DOHH2 (cell line): Measurements from ENCODE around the gene ANKRD49.
"Not testable (repeated sequence)": the region's sequence is repeated elsewhere in the genome, so short reads cannot be mapped to it uniquely, and the experiment has no call there.

Experiments
- H3F3A ChIP-seq: fragments of 200-600 bp; sonication (generic), shearing (Covaris generic); 2 replicates; pipeline ENCODE4 v1.6.0; 2016; ENCODE audit warnings: antibody characterized with exemption, mild to moderate bottlenecking; ENCODE audit not compliant: control insufficient read depth, insufficient read depth
- H3K27ac ChIP-seq: fragments of 200-600 bp; sonication (generic); 2 replicates; pipeline ENCODE4 v1.5.1; 2014; ENCODE audit warnings: low read depth, mild to moderate bottlenecking, low read length, moderate library complexity
- H3K27me3 ChIP-seq: fragments of 200-600 bp; sonication (generic); 2 replicates; pipeline ENCODE4 v1.6.1; 2014; ENCODE audit warnings: mild to moderate bottlenecking, low read length, mixed read lengths; ENCODE audit not compliant: control insufficient read depth
- H3K36me3 ChIP-seq: fragments of 200-600 bp; sonication (generic); 2 replicates; pipeline ENCODE4 v1.6.1; 2014; ENCODE audit warnings: mild to moderate bottlenecking, low read length, moderate library complexity, mixed read lengths; ENCODE audit not compliant: control insufficient read depth
- H3K4me1 ChIP-seq: fragments of 200-600 bp; sonication (generic); 2 replicates; pipeline ENCODE4 v1.6.1; 2014; ENCODE audit warnings: mild to moderate bottlenecking, low read length, mixed read lengths; ENCODE audit not compliant: control insufficient read depth
- H3K4me2 ChIP-seq: fragments of 200-600 bp; sonication (generic); 2 replicates; pipeline ENCODE4 v1.6.0; 2014; ENCODE audit warnings: mild to moderate bottlenecking, low read length, moderate library complexity
- H3K4me3 ChIP-seq: fragments of 200-600 bp; sonication (generic); 2 replicates; pipeline ENCODE4 v1.5.1; 2014; ENCODE audit warnings: mild to moderate bottlenecking, low read length, mixed read lengths
- H3K79me2 ChIP-seq: fragments of 200-600 bp; sonication (generic); 2 replicates; pipeline ENCODE4 v1.6.1; 2014; ENCODE audit warnings: mild to moderate bottlenecking, low read length, mixed read lengths; ENCODE audit not compliant: control insufficient read depth
- H3K9me2 ChIP-seq: fragments of 200-600 bp; sonication (generic); replicated peaks from 2 replicates; pipeline ENCODE4 v1.6.1; 2014; ENCODE audit warnings: mild to moderate bottlenecking, low read length, mixed read lengths; ENCODE audit not compliant: control insufficient read depth
- H3K9me3 ChIP-seq: fragments of 200-600 bp; sonication (generic); 2 replicates; pipeline ENCODE4 v1.6.1; 2014; ENCODE audit warnings: antibody characterized with exemption, low read length, mixed read lengths; ENCODE audit not compliant: control insufficient read depth, insufficient read depth
- H4K20me1 ChIP-seq: fragments of 200-600 bp; sonication (generic); 2 replicates; pipeline ENCODE4 v1.6.0; 2014; ENCODE audit warnings: low read depth, mild to moderate bottlenecking, antibody characterized with exemption, low read length, moderate library complexity; ENCODE audit not compliant: control insufficient read depth, insufficient read depth
- CTCF ChIP-seq: fragments of 200-600 bp; sonication (generic); IDR thresholded peaks from one replicate; pipeline ENCODE4 v1.5.1; 2014; ENCODE audit warnings: antibody characterized with exemption, mild to moderate bottlenecking, low read depth, low read length; ENCODE audit not compliant: poor library complexity, severe bottlenecking
- EZH2phosphoT487 ChIP-seq: fragments of 200-600 bp; sonication (generic); IDR thresholded peaks from 2 replicates; pipeline ENCODE4 v1.6.1; 2017; ENCODE audit warnings: borderline replicate concordance, mild to moderate bottlenecking, antibody characterized with exemption, low read length, moderate library complexity, mixed read lengths

Gene ANKRD49

GRCh38 chr11:94504689-94505293 is 11.0 kb downstream of the ANKRD49 start:
- H3F3A ChIP-seq = no peaks in the 10 kb centered on the region
- no peak overlapping the region for H3K4me2 ChIP-seq
- no peaks in the 10 kb centered on the region for H3K9me3 ChIP-seq
- TF ChIP-seq CTCF = peak; percentile 65
- TF ChIP-seq EZH2phosphoT487 = no peak
- no peak overlapping the region for H3K4me3 ChIP-seq
- no peaks in the 10 kb centered on the region for H3K9me2 ChIP-seq
- H3K79me2 ChIP-seq = no peaks in the 10 kb centered on the region
- H3K36me3 ChIP-seq = peaks cover 5% of the 10 kb centered on the region
- H3K4me1 ChIP-seq = no peaks in the 10 kb centered on the region
- H3K27me3 ChIP-seq = no peaks in the 10 kb centered on the region
- no peak overlapping the region for H3K27ac ChIP-seq
- H4K20me1 ChIP-seq = no peaks in the 10 kb centered on the region

DNA sequence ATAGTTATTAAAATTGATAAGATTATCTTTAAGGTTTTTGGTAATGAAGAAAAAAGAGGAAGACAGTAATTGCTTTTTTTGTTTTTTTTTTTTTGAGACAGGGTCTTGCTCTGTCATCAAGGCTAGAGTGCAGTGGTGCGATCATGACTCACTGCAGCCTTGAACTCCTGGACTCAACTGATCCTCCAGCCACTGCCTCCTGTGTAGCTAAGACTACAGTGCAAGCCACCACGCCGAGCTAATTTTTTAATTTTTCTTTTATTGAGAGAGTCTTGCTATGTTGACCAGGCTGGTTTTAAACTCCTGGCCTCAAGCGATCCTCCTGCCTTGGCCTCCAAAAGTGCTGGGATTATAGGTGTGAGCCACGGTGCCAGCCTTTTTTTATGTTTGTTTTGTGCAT is 12.7 kb downstream of the ANKRD49 start:
- H3K4me3 ChIP-seq, H3K36me3 ChIP-seq, H3K4me2 ChIP-seq, H3K27me3 ChIP-seq, H3K79me2 ChIP-seq, H3K9me3 ChIP-seq, H3F3A ChIP-seq, H3K27ac ChIP-seq, H3K9me2 ChIP-seq, H4K20me1 ChIP-seq, H3K4me1 ChIP-seq: not testable (repeated sequence)

DNA sequence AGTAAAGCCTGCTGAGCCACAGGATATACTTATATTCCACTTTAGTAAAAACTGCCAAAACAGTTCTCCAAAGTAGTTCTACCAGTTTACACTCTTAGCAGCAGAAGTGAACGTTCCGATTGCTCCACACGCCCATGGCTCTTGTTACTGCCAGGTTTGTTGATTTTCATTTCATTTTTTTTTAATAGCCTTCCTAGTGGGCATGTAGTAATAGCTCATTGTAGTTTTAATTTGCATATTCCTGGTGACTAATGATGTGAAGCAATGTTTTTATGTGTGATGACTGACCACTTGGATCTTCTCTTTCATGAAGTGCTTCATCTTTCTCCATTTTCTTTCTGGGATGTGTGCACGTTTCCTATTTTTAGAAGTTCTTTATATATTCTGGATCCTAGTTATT is 13.7 kb downstream of the ANKRD49 start:
- no peaks in the 10 kb centered on the region for H4K20me1 ChIP-seq
- H3K79me2 ChIP-seq = no peaks in the 10 kb centered on the region
- H3K27me3 ChIP-seq = peaks cover 11% of the 10 kb centered on the region
- H3K9me3 ChIP-seq = no peaks in the 10 kb centered on the region
- H3K4me2 ChIP-seq = no peak overlapping the region
- TF ChIP-seq CTCF (no peak), EZH2phosphoT487 (no peak)
- H3F3A ChIP-seq = no peaks in the 10 kb centered on the region
- peaks cover 3% of the 10 kb centered on the region; the same call in 1 of the 2 replicates for H3K4me1 ChIP-seq
- no peak overlapping the region for H3K4me3 ChIP-seq
- H3K36me3 ChIP-seq = no peaks in the 10 kb centered on the region
- H3K27ac ChIP-seq = no peak overlapping the region
- no peaks in the 10 kb centered on the region for H3K9me2 ChIP-seq

GRCh38 chr11:94511932-94512781 is 18.4 kb downstream of the ANKRD49 start, which contains the start of gene C11orf97:
Gene C11orf97 (plus strand): TSS chr11:94512461. CDS start chr11:94512529, 68 bp downstream.
- Histone ChIP-seq H3F3A (peaks cover 2% of the 10 kb centered on the region; the same call in 1 of the 2 replicates), H3K27ac (no peak within 1 kb of the TSS), H3K4me2 (peak within 1 kb of the TSS; percentile 62), H3K79me2 (no peaks in the 10 kb centered on the region), H3K4me3 (peak within 1 kb of the TSS; percentile 54), H4K20me1 (no peaks in the 10 kb centered on the region), H3K36me3 (no peaks in the 10 kb centered on the region), H3K4me1 (peaks cover 13% of the 10 kb centered on the region), H3K27me3 (peaks cover 20% of the 10 kb centered on the region), H3K9me3 (no peaks in the 10 kb centered on the region), H3K9me2 (no peaks in the 10 kb centered on the region)
- TF ChIP-seq EZH2phosphoT487 = no peak
- TF ChIP-seq CTCF = no peak
